Stimulated activated CD4-positive, alpha-beta T cell treated with anti-CD3 and anti-CD28 coated beads, Interleukin-1b, Interleukin-23, amount 100 ng/mL, for 48 hours (primary cell): ENCODE data around the gene MAPRE2.

Experiments
- DNase-seq: peaks from one replicate; pipeline ENCODE4 v3.0.0-alpha.2; 2020

The MAPRE2 gene

DNA sequence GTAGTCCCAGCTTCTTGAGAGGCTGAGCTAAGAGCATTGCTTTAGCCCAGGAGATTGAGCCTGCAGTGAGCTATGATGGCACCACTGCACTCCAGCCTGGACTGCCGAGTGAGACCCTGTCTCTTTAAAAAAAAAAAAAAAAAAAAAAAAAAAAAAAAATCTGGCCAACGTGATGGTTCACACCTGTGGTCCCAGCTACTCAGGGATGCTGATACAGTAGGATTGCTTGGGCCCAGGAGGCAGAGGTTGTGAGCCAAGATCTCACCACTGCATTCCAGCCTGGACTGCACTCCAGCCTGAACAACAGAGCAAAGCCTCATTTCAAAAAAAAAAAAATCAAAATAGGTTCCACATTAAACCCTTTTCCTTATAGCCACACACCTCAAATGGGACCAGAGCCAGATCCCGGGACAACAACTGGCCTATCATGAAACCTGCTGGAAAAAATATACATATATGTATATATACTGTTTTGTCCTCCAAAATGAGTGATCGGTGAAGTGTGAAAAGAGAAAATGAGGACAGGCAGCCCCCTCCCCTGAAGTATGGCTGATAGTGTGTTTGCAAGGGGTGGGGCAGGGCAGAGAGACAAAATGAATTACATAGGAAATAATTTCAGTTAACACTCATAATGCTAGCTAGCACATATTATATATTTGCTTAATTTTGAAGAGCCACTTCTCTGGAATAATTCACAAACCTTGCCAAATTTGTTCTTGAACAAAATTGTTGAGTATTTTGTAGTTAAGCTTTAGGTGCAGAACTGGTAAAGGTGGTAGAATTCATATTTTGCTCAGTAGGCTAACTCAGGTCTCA, 22.9 kb downstream of the MAPRE2 start:
- DNase-seq: no peak

DNA sequence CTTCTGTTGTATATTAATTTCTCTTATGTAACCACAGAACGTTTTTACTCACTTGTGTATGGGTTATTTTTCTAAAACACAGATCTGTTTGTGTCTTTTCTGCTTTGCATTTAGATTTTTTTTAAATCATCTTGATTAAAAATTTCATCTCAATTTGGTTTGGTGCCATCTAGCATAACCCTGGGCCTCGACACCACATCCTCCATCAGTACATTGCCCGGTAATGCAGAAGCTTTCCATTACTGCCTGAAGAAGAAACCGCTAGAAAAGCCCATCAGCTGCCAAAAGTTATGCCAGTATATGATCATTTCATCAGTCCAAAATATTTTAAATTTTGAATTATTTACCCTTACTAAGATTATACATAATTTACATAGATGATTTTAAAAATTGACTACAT, 26.2 kb downstream of the MAPRE2 start:
- DNase-seq: no peak

DNA sequence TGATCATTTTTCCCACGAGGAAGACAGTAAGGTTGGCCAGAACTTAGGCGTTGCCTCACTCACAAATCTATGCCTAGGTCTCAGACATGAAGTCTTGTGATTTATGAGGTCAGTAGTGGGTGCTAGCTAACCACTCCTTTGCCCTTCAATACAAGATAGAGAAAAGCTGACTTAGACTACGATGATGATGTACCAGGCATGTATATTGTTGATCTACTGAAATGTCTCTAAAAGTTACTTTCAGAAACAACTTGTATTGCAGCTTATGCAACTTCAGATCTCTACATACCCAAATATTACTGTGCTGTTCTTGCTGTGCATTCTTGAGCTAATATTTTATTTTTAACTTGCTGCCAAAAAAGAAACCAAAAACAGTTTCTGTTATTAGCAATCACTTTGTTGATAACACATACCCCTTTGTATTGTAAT, 30.6 kb downstream of the MAPRE2 start:
- DNase-seq: no peak

DNA sequence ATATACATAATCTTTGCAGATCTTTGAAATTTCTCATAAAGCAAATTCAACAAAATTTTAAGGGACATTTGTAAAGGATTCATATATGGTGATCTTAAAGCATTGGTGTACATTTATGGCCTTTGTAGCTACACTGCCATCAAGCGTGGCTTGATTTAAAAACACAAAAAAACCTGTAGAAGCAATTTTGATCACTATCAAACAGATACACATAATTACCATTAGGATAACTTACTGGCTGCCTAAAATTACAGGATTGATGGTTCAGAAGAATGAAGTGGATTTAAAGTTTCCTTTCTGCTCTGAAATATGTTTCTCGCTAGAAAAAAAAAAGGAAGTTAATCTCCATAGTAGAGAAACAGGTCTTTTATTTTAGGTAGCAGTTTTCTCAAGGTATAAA, 31.4 kb downstream of the MAPRE2 start:
- no peak for DNase-seq

DNA sequence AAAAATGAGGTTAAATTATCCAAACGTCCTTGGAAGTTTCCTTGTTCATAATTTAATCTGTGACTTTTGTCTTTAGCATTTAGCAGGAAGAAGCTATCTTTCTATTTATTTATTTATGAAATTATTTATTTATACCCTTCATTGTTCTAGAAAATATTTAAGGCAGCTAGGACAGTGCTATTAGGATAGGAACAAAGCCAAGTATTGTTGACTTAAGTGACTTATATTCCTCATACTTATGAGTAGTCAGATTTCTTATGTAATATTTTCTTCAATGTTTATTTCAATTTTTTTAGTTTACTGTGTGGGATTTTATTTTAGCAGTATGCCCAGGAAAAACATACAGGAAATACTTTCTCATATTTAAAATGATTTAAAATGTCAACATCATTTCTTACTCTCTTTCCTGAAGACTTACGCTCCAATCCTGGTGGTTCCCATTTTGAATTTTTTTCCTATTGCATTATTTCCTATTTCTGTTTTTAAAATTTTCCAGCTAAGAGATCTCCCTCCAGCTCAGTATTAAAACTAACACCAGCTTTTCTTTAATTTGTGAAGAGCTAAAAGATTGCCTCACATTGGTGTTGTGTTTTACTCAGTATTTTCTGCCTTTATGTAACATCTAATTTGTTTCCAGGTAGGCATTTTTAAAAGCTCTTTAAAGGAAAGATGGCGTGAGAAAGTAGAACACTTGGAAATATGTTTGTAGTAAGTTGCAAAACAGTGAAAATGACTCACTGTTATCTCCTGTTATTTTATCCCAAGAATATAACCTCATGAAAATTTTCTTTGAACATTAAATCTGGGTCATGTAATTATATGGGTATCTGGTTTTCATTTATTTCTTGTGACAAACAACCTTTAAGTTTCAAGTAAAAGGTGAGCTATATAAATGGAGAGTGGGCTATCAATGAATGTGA, 32.2 kb downstream of the MAPRE2 start:
- no peak for DNase-seq

DNA sequence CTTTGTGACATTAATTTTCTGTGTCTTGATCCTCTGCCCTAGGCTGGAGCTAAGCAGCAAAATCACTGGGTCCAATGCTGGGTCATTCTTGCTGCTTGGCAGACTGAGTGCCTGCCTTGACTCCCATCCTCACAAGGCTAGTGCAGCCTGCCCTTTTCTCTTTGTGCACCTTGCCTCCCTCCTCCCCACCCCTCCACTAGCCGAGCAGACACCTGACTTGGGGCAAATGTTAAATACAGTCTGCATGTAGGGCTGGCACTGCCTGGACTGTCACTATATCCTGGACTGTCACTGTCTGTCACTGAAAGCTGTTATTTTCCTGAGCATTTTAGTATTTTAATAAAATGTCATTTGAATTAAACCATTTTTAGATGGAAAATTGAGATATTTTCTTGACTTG, 33.4 kb downstream of the MAPRE2 start:
- no peak for DNase-seq

DNA sequence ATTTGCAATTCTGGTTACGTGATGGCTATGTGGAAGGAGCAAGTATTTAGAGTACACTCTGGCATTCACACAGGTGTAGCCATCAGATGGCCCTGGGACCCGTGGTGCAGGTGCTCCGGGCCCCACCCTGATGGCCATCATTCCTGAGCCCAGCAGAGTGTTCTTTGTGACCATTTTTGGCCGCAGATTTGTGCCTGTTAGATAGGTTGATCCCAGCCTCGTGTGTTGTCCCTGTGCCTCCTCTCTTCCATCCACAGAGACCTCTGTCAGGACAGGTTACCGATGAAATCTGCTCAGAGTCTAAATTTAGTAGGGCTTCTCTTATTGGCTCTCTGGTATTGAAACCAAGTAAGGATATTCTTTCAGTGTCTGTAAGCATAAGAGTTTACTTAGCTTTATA, 33.9 kb downstream of the MAPRE2 start:
- no peak for DNase-seq

DNA sequence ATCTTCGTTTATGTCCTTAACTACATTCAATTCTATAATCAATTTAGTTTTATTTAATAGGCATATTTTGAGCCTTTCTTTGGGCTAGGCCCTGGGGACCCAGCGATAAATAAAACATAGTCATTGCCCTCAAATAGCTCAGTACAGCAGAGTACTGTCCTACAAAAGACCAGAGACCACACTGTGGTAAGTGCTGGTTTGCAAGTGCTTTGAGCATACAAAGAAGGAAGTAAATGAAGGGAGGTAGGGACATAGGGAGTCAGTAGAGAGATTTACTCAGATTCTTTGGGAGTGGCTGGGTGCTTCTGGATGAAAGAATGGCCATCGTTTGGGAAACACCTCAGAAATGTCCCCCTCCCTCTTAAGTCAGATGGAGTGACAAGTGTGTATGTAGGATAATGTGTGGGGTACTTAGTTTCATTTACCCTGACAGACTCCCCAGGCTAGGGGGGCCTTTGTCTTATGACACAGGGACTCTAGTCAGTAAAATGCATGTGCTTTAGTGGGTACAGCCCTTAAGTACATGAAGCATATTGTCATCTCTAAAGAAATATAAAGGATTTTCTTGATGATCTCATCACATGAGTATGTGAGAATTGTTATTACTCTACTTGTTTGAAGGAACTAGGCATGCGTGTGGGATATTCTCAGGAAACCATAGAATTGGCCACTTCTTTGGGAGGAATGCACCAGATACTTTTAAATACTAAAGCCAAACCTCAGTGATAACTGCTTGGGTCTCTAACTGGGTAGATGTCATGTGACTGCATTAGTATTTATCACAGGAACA, 35.1 kb downstream of the MAPRE2 start:
- no peak for DNase-seq

DNA sequence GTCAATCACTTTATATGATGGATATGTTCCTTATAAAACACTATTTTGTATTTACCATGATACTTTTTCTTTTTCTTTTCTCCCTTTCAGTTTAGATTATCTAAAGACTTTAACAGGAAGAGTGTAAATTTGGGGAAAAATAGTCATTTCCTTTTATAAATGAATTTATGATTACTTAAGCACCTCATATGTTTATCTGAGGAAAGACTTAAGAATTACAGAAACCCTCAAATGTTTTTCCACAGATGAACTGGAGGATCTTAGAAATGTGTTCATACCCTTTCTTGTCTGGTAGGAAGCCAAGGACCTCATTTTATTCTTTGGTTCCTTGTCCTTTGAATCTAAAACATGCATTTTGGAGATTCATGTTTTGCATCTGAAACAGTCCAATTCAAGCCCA, 36.7 kb downstream of the MAPRE2 start:
- no peak for DNase-seq

DNA sequence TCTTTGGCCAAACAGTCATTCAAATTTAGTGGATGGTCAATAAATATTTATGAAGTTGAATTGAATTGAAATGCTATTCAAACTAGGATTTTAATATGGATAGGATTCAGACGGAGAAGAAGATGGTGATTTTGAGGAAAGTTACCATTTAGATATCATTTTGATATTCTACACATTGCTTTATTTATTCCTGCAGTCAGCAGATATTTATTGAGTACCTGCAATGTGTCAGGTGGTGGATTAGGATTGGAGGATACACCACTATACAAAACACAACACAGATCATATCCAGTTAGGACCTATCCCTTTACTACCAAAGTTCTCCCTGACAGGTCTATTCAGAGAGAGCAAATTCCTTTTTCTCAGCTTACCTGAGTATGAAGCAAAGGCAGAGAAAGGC, 38.8 kb downstream of the MAPRE2 start:
- no peak for DNase-seq

DNA sequence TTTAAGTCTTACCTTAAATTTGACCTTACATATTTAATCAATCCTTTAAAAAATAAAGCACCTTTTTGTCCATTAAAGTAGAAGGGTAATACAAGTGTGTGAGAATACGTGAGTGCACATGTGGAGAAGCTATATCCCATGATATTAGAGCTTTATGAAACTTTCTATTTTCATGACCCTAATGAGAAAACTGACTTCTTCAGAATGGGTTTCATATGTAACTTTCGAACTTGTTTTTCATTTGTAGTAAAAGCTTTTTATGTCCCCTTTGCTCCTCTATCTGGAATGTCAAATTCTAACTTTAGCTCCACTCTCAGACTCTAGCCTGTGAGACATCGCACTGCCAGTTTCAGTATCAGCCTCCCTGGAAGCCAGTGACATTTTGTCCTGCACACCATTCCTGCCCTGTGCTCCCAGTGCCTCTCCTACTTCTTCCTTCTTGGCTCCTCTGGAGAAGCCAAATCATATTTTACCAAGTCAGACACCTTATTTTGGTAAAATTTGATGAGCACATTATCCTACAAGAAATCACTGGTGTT, 42.0 kb downstream of the MAPRE2 start:
- DNase-seq: no peak

DNA sequence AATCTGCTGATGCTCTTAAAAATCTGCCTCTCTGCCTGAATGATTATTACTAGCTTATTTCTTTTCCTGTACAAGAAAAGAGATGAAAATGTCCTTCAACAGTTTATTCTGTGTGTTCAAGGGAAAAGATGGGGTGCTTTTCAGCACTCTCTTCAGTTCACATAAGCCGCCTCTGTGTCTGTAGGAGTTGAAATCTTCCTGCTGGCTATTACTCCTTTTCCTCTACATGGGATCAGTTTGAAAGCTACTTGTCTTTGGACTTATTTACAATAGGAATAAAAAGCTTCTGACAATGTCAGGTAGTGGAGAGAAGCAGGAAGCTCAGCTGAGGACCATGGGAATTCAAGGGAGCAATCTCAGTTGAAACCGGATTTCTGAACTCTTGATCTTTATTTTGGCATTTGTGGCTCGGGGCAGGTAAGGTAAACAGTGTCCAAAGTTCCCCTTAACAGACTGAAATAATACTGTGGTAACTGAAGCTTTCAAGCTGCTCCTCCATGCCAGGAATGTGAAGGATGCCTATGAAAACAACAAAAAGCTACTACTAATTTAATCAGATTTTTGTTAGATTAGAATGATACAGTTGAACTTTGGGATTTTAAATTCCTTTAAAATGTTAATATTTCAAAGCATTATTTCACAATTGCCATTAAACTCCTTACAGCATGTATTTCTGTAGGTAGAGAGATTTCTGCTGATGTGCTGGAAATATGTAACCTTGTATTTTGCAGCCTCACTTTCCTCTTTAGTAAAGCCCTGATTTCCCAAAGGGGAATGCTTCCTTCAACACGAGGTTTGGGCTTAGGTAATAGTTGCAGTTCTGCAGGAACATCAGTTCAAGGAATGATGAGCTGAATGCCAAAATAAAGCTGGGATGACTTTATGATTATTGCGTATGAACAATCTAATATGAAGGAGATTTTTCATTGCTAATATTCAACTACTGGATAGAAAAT, 43.6 kb downstream of the MAPRE2 start:
- no peak for DNase-seq

DNA sequence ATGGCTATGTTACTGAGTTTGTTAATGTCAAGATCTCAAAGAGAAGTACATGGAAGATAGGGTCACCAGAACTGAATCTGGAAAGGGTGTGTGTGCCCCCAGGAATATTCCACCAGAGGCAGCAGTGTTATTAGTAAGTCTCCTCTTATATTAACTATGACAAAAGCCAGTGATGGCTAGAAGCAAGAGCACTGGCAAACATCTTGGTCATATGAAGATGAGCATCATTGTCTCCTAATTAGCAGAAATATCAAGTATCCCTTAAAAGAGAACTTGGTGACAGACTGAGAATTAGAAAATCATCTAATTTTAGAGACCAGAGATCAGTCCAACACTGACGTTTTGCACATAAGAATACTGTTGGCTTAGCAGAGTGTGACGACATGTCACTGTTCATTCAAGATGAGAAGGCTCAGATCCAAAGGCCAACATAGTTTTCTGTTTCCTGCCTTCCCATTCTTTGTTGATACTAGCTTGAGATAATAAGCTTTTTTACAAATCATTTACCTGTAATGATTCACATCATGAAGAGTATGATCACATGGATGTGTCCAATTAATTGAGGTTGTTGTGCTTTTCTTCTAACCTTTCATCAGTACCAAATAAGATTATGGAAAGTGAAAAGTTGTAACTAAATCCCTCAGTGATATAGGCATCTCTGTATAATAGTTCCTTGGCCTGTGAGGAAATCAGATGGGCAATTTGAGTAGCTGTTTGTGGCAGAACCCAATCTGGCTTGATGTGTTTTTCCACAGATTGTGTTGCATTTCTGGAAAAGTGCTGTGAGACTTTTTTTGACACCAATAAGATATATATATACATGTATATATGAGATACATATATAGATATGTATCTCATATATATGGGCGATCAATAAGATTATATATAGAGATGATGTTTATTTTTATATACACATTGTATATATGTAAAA, 44.5 kb downstream of the MAPRE2 start:
- DNase-seq: no peak

DNA sequence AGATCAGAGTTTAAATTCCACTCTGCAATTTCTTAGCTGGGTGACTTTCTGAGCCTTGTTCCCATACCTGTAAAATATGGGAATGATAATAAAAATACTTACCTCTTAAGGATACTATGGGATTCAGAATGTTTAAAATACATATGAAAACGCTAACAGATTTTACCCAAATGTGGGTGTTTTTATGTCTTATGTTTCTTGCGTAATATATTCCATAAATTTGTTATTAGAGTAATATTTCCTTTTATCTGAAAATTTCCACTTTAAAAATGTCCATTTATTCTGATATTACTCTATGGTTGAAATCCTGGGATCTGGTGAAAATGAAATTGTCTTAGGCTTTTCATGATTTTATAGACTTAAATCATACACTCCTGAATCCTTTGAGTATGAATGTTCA, 45.5 kb downstream of the MAPRE2 start:
- no peak for DNase-seq

DNA sequence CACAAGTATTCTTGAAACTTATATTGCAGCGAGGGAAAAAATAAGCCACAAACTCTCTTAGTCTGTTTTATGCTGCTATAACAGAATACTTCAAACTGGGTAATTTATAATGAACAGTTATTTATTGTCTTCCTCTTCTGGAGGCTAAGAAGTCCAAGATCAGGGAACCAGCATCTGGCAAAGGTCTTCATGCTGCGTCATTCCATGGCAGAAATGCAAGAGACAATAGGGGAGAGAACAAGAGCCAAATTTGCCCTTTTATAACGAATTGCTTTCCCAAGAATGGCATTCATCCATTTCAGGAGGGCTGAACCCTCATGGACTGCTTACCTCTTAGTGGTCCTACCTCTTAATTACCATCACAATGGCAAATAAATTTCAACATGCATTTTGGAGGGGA, 46.5 kb downstream of the MAPRE2 start:
- DNase-seq: no peak

DNA sequence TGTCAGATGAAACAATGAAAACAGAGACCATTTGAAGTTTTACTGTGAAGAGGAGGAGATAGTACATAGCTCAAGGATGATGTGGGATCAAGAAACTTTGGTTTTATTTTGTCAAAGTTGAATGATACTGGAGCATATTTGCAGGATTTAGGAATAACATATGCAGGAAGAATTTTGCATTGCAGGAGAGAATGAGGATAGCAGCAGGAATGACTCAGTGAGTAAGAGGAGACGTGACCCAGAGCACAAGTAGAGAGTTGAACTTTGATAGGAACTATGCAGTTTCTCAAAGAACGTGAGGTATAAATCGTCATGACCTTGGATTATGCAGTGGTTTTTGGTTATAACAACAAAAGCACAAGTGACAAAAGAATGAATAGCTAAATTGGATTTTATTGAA, 47.7 kb downstream of the MAPRE2 start:
- DNase-seq: no peak

DNA sequence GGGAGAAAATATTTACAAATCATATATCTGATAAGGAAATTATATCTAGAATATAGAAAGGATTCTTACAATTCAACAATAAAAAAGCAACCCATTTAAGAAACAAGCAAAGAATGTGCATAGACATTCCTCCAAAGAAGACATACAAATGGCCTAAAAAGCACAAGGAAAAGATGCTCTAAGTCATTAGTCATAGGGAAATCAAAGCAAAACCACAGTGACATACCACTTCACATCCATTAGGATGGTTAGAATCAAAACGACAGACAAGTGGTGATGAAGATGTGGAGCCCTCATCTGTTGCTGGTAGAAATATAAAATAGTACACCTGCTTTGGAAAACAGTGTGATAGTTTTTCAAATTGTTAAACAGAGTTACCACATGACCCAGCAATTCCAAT, 48.2 kb downstream of the MAPRE2 start:
- no peak for DNase-seq

DNA sequence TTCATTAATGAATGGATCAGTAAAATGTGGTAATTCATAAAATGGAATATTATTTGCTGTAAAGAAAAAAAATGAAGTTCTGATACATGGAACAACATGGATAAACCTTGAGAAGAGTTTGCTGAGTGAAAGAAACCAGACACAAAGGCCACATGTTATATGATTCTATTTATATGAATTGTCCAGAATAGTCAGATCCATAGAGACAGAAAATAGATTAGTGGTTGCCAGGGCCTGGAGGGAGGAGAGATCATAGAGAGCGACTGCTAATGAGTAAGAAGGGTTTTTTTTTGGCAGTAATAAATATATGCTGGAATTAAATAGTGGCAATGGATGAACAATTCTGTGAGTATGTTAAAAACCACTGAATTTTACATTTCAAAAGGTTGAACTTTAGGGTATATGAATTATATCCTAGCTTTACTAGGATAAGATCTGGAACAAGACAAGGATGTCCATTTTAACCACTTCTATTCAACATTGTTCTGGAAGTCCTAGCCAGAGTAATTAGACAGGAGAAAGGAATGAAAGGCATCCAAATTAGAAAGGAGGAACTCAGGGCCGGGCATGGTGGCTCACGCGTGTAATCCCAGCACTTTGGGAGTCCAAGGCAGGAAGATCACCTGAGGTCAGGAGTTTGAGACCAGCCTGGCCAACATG, 48.8 kb downstream of the MAPRE2 start:
- no peak for DNase-seq

DNA sequence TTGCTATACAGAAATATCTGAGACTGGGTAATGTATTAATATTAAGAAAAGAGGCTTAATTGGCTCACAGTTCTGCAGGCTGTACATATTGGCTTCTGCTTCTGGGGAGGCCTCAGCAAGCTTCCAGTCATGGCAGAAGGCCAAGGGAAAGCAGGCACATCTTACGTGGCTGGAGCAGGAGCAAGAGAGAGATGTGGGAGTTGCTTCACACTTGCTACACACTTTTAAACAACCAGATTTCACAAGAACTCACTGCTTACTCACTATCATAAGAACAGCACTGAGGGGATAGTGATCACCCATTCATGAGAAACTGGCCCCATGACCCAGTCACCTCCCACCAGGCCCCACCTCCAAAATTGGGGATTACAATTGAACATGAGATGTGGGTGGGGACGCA, 50.6 kb downstream of the MAPRE2 start:
- no peak for DNase-seq
